GM12892 (cell line): Measurements from ENCODE around the gene DPM3.

ENCODE experiments used
- POLR2A ChIP-seq: IDR thresholded peaks from 2 replicates; pipeline ENCODE4 v1.6.1; 2011; ENCODE audit warnings: low read depth, low read length, control low read depth
- POLR2AphosphoS5 ChIP-seq: IDR thresholded peaks from 2 replicates; pipeline ENCODE4 v1.6.1; 2011; ENCODE audit warnings: low read depth, low read length, control low read depth

DNA sequence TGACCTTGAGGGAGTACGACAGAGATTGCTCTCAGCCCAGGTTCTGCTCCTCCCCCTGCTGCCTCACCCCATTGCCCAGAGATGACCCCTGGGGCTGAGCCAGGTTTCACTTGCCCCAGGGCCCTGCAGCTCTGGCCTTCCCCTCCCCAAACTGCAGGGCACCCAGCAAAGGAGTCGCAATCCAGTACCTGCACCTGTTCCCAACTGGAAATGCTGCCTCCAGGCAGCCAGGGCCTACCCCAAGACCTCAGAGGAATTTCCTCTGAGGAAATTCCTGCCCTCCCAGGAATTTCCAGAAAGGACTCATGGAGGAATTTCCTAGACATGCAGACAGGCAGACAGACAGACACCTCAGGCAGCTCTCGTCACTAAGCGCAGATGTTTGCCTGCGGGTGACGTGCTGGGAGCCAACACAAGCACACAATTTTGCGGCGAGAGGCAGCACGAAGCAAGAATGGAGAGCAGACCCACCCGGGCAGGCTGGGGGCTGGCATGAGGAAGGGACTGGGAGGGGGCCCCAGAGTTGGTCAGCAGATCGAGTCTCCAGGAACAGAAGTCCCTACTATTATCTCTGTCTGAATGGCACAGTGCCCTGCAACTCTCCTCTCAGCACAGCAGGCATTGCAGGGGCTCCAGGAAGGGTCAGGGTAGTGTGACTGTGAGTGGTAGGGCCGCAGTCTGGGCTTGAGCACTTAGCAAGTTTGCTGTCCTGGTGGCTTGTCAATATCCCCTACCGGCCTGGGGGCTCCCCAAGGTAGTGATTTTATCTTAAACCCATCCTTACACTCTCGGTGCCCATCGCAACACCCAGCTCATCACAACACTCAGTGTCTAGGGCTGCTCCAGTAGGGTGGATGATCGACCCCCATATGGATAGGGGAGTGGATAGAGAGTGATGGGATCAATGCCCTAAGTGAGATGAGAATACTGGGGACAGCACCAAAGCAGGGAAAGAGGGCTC lies 15.5 kb downstream of the DPM3 start:
- TF ChIP-seq POLR2A (no peak), POLR2AphosphoS5 (no peak)
